ENCODE measurements around the gene LRRC4B.

LRRC4B gene

DNA sequence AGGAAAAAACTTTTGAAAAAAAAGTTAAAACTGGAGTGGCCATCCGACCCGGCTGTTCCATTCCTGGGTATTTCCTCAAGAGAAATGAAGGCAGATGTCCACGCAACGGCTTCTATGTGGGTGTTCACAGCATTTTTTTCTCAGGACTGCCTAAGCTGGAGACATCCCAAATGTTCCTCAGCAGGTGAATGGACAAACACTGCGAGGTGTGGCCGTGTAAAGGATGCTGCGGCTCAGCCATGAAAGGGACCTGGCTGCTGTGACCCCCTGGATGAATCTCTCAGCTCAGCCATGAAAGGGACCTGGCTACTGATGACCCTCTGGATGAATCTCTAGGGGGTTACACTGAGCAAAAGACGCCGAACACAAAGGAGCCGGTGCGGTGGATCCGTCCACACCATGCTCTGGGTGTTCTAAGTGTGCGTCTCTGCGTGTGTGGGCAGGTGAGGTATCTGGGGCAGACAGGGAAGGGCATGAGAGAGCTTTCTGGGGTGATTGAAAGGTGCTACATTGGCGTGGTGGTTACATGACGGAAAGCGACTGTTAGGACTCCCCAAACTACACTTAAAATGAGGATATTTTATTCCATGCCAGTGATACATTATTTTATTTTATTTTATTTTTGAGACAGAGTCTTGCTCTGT lies 47.3 kb downstream of the LRRC4B start:
- no peak for DNase-seq (ENCODE audit: extremely low read depth, low read depth)
- TF ChIP-seq, protein P1, sequence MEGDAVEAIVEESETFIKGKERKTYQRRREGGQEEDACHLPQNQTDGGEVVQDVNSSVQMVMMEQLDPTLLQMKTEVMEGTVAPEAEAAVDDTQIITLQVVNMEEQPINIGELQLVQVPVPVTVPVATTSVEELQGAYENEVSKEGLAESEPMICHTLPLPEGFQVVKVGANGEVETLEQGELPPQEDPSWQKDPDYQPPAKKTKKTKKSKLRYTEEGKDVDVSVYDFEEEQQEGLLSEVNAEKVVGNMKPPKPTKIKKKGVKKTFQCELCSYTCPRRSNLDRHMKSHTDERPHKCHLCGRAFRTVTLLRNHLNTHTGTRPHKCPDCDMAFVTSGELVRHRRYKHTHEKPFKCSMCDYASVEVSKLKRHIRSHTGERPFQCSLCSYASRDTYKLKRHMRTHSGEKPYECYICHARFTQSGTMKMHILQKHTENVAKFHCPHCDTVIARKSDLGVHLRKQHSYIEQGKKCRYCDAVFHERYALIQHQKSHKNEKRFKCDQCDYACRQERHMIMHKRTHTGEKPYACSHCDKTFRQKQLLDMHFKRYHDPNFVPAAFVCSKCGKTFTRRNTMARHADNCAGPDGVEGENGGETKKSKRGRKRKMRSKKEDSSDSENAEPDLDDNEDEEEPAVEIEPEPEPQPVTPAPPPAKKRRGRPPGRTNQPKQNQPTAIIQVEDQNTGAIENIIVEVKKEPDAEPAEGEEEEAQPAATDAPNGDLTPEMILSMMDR (IDR thresholded peaks at IDR 0.05; ENCODE audit: low read depth, low read length): no peak

DNA sequence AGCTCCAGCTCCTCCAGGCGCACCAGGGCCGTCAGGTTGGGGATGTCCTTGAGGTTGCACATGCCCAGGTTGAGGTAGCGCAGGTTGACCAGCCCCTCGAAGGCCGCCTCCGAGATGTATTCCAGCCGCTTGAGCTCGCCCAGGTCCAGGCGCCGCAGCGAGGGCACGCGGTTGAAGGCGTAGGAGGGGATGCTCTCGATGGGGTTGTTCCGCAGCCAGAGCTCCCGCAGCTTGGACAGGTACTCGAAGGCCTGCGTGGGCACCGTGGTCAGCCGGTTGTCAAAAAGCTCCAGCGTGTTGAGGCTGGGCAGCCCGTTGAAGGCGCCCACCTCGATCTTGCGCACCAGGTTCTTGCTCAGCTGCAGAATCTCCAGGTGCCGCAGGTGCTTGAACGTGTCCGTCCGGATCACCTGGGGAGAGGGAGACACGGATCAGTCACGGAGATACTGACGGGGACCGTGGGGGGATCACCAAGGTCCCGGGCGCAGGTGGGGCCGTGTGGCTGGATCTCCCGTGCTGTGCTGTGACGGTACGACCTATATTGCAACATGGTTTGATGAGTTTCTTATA lies 49.1 kb downstream of the LRRC4B start:
- TF ChIP-seq, protein P1 (IDR thresholded peaks at IDR 0.05; ENCODE audit: low read depth, low read length): no peak
- DNase-seq (ENCODE audit: extremely low read depth, low read depth): no peak

DNA sequence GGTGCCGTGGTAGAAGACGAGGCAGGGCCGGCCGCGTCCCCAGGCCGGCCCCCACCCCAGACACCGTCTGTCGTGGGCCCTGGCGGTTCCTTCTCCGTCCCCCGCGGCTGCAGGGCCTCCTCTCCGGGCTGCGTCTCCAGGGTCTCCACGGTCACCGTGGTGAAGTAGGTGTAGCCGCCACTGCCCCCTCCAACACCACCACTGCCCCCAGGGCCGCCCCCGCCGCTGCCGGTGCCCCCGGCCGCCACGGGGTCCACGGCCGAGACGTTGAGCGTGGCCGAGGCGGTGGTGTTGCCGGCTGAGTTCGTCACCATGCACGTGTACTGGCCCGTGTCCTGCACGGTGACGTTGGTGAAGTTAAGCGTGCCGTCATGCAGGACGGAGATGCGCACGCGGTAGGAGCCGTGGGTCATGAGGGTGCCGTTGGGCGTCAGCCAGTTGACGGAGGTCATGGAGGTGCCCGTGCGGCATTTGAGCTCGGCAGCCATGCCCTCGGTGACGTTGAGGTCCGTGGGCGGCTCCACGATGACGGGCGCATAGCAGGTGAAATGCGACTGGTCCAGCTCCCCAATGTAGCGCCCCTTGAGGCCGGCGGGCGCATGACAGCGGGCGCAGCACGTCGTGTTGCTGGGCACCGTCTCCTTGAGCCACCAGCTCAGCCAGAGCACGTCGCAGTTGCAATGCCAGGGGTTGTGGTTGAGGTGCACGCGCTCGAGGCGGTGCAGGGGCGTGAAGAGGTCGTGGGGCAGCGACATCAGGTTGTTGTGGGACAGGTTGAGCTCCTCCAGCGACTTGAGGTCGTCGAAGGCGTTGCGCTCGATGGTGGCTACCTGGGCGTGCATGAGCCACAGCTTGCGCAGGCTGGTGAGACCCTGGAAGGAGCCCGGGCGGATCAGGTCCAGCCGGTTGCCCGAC lies 49.9 kb downstream of the LRRC4B start:
- TF ChIP-seq, protein P1 (IDR thresholded peaks at IDR 0.05; ENCODE audit: low read depth, low read length): no peak
- no peak for DNase-seq (ENCODE audit: extremely low read depth, low read depth)

DNA sequence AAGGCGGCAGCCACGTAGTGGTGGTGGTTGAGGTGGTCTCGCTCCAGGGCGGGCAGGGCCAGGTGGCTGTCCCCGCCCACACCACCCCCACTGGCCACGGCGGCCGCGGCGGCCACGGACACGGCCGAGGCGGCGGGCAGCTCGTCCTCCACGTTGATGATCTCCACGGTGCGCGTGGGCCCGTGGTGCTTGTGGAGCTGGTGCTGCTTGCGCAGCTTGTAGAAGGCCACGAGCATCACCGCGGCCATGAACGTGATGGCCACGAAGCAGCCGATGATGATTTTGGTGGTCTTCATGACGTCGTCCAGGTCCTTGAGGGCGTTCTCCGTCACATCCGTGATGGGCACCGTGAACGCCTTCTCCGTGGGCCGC lies 50.5 kb downstream of the LRRC4B start:
- TF ChIP-seq, protein P1 (IDR thresholded peaks at IDR 0.05; ENCODE audit: low read depth, low read length): no peak

DNA sequence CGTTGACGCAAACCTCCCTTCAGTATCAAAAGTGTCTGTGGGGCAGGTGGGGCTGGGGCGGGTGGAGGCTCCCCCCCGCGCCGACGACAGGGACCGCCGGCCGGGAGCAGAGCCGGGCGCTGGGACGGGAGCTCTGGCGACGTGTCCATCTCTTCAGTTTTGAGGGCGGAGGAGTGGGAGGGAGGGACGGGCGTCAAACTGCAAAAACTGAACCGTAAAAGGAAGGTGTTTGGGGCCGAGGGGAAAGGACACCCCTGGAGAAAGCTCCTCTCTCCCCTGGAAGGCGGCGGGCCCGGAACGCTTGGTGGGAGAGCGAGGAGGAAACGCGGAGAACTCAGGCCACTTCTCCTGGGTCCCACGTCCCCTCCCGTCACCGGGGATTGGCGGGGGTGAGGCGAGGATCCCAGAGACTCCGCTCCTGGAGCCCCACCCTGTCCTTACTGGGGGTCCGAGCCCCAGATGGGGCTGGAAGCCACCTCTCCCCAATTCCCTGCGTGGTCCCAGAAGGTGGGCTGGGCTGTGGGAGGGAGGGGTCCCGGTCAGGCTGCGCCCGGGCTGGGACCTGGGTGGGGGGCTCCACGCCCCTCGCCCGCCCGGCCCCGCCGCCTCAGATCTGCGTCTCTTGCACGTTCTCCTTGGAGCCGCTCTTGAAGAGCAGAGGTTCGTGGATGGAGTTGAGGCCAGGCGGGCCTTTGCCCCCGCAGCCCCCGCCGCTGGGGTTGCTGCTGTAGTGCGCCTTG lies 51.1 kb downstream of the LRRC4B start:
- DNase-seq (ENCODE audit: extremely low read depth, low read depth): no peak
- TF ChIP-seq, protein P1 (IDR thresholded peaks at IDR 0.05; ENCODE audit: low read depth, low read length): no peak

More for the DNA sequence above, 50.5 kb downstream of the LRRC4B start:
- no peak for DNase-seq (ENCODE audit: extremely low read depth, low read depth)

DNA sequence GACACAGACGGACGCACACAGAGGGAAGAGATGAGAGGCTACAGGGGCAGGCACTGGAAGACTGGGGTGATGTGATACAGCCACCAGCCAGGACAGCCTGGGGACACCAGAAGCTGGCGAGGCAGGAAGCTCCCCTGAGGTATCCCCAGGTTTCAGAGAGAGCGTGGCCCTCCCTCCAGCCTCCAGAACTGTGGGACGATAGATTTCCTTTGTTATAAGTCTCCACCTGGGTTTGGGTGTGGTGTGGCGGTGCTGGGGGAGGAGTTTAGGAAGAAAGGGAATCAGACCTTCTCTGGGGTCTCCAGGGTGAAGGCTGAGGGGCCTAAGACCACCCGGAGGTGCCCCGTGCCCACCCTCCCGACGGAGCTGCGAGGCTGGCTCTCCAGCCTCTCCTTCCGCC lies 51.8 kb downstream of the LRRC4B start:
- no peak for DNase-seq (ENCODE audit: extremely low read depth, low read depth)
- TF ChIP-seq, protein P1 (IDR thresholded peaks at IDR 0.05; ENCODE audit: low read depth, low read length): no peak

All from AG09319 (cell line).